OCI-LY1 (cell line): ENCODE results near the gene MRPL40.

Experiments
- H2AFZ ChIP-seq: fragments of 200-600 bp; sonication (generic), shearing (Covaris generic); 2 replicates; pipeline ENCODE4 v1.6.0; 2014; ENCODE audit warnings: antibody characterized with exemption, mild to moderate bottlenecking, low read length
- H3F3A ChIP-seq: fragments of 200-600 bp; sonication (generic), shearing (Covaris generic); 2 replicates; pipeline ENCODE4 v1.6.0; 2014; ENCODE audit warnings: mild to moderate bottlenecking, antibody characterized with exemption, low read length, moderate library complexity; ENCODE audit not compliant: insufficient read depth
- H3K27ac ChIP-seq: fragments of 200-600 bp; sonication (generic); 2 replicates; pipeline ENCODE4 v1.5.1; 2014; ENCODE audit warnings: low read length, mixed run types, mild to moderate bottlenecking, low read depth; ENCODE audit not compliant: poor library complexity, severe bottlenecking
- H3K27me3 ChIP-seq: fragments of 200-600 bp; sonication (generic); 2 replicates; pipeline ENCODE4 v1.6.0; 2014; ENCODE audit warnings: antibody characterized with exemption, mild to moderate bottlenecking, low read length, moderate library complexity; ENCODE audit not compliant: insufficient read depth
- H3K36me3 ChIP-seq: fragments of 200-600 bp; sonication (generic); 2 replicates; pipeline ENCODE4 v1.6.1; 2014; ENCODE audit warnings: mild to moderate bottlenecking, antibody characterized with exemption, low read length, moderate library complexity, mixed read lengths; ENCODE audit not compliant: insufficient read depth
- H3K4me1 ChIP-seq: fragments of 200-600 bp; sonication (generic); 2 replicates; pipeline ENCODE4 v1.5.1; 2014; ENCODE audit warnings: mild to moderate bottlenecking, low read length, moderate library complexity; ENCODE audit not compliant: insufficient read depth, severe bottlenecking
- H3K4me2 ChIP-seq: fragments of 200-600 bp; sonication (generic), shearing (Covaris generic); 2 replicates; pipeline ENCODE4 v1.6.1; 2014; ENCODE audit warnings: low read length
- H3K4me3 ChIP-seq: fragments of 200-600 bp; sonication (generic); 2 replicates; pipeline ENCODE4 v1.5.1; 2014; ENCODE audit warnings: low read length, low read depth, mild to moderate bottlenecking, mixed read lengths; ENCODE audit not compliant: poor library complexity, severe bottlenecking
- H3K79me2 ChIP-seq: fragments of 200-600 bp; shearing (Covaris generic); 2 replicates; pipeline ENCODE4 v1.6.1; 2016; ENCODE audit warnings: mixed run types, low read length, mixed read lengths; ENCODE audit not compliant: insufficient read depth
- H3K9ac ChIP-seq: fragments of 200-600 bp; sonication (generic), shearing (Covaris generic); 2 replicates; pipeline ENCODE4 v1.6.1; 2014; ENCODE audit warnings: mild to moderate bottlenecking, low read length, mixed read lengths
- H3K9me2 ChIP-seq: fragments of 200-600 bp; sonication (generic), shearing (Covaris generic); 2 replicates; pipeline ENCODE4 v1.6.1; 2014; ENCODE audit warnings: low read depth, mild to moderate bottlenecking, low read length, mixed read lengths
- H3K9me3 ChIP-seq: fragments of 200-600 bp; shearing (Covaris generic); 2 replicates; pipeline ENCODE4 v1.6.1; 2014; ENCODE audit warnings: low read length, mixed read lengths
- H4K20me1 ChIP-seq: fragments of 200-600 bp; sonication (generic), shearing (Covaris generic); 2 replicates; pipeline ENCODE4 v1.6.0; 2016; ENCODE audit warnings: mild to moderate bottlenecking, low read length; ENCODE audit not compliant: insufficient read depth
- CTCF ChIP-seq: fragments of 200-600 bp; sonication (generic), shearing (Covaris generic); IDR thresholded peaks from 2 replicates; pipeline ENCODE4 v1.5.1; 2017; ENCODE audit warnings: mild to moderate bottlenecking, antibody characterized with exemption, low read length, moderate library complexity, mixed read lengths
- EZH2 ChIP-seq: fragments of 200-600 bp; sonication (generic), shearing (Covaris generic); IDR thresholded peaks from 2 replicates; pipeline ENCODE4 v1.8.0; 2017; ENCODE audit warnings: borderline replicate concordance, mixed run types, mild to moderate bottlenecking, antibody characterized with exemption, low read length, moderate library complexity, mixed read lengths

Gene MRPL40

DNA sequence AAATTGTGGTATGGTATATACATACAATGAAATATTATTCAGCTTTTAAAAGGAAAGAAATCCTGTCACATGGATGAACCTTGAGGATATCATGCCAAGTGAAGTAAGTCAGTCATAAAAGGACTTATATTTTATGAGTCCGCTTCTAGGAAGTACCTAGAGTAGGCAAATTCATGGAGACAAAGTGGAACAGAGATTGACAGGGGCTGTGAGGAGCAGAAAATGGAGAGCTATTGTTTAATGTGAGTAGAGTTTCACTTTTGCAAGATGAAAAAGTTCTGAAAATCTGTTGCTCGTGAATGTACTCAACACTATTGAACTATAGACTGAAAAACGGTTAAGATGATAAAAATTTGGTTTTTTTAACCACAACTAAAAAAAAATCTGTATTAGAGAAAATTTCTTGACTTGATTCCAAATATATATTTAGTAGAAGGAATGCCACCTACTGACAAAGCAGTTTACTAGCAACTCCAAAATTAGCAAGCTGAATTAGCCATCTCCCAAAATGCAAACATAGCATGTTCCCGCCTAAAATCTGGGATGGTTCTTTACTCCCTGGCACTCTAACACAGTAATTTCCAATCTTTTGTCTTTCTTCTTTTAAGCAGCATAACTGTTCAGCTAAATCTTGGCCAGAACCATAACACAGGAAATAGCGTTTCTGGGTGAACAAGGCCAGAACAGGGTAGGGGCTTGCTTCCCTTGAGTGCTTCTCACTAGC lies 45.1 kb downstream of the MRPL40 start:
- Histone ChIP-seq H3K36me3 (peaks cover 35% of the 10 kb centered on the region), H3F3A (no peaks in the 10 kb centered on the region), H3K9me3 (no peaks in the 10 kb centered on the region), H3K79me2 (peaks cover 39% of the 10 kb centered on the region), H3K27me3 (no peaks in the 10 kb centered on the region), H3K4me2 (peak overlapping the region; percentile 99), H3K9me2 (no peaks in the 10 kb centered on the region), H2AFZ (no peak overlapping the region), H3K9ac (peak overlapping the region; percentile 83), H3K4me1 (peaks cover 22% of the 10 kb centered on the region), H4K20me1 (no peaks in the 10 kb centered on the region), H3K4me3 (peak overlapping the region; percentile 90), H3K27ac (peak overlapping the region; percentile 23)
- TF ChIP-seq EZH2 (no peak), CTCF (peak; percentile 45; the same call in 1 of the 2 replicates)

DNA sequence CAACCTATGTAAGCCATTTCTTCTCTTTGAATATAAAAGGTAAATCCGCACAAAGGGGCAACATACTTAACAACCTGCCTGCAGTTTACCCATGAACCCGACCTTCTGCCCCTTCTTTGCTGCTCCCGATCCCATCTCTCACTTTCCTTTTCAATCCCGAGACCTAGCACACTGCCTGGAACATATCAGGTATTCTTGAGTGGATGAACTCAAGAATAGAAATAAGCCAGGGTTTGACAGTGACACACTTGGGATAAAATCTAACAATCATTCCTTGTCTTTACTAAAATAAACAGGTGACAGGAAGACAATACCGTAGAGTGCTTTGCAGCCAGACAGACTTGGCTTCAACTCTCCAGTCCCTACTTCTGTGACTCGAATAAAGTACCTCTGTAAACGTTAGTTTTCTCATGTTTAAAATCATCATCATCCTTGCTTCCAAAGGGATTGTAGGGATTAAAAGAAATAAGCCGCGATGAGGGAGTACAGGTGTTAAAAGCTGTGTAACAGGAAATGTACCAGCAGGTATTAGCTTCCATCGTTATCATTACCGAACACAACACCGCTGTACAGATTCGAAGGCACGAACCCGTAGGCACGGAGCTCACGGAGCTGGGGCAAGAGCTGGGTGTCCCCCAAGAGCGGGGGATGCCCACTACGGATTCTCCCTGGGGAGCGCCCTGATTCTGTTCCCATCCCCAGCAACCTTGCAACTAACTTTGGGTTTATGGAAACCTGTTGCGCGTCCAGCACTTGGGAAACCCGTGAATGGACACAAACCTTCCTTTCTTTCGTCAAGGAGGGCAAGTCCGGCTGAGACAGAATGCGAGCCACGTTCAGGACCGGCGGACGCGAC lies 45.9 kb downstream of the MRPL40 start:
- TF ChIP-seq EZH2, result no peak
- no peaks in the 10 kb centered on the region for H3K9me3 ChIP-seq
- peak overlapping the region; percentile 99 for H3K4me2 ChIP-seq
- H3K4me3 ChIP-seq, result peak overlapping the region; percentile 90
- H2AFZ ChIP-seq, result no peak overlapping the region
- peaks cover 22% of the 10 kb centered on the region for H3K4me1 ChIP-seq
- peaks cover 39% of the 10 kb centered on the region for H3K79me2 ChIP-seq
- H3K27ac ChIP-seq, result peak overlapping the region; percentile 23
- no peaks in the 10 kb centered on the region for H4K20me1 ChIP-seq
- H3K27me3 ChIP-seq, result no peaks in the 10 kb centered on the region
- H3K36me3 ChIP-seq, result peaks cover 34% of the 10 kb centered on the region
- no peaks in the 10 kb centered on the region for H3K9me2 ChIP-seq
- peak overlapping the region; percentile 83 for H3K9ac ChIP-seq
- no peaks in the 10 kb centered on the region for H3F3A ChIP-seq

GRCh38 chr22:19478901-19479354 lies 46.6 kb downstream of the MRPL40 start, which contains the start of gene UFD1:
Gene UFD1 (minus strand): TSS chr22:19479193. CDS start chr22:19479085, 108 bp downstream.
- TF ChIP-seq CTCF, result no peak
- no peak for TF ChIP-seq EZH2
- peak within 1 kb of the TSS; percentile 83 for H3K9ac ChIP-seq
- H4K20me1 ChIP-seq, result no peaks in the 10 kb centered on the region
- H3K4me1 ChIP-seq, result peaks cover 22% of the 10 kb centered on the region
- peaks cover 34% of the 10 kb centered on the region for H3K36me3 ChIP-seq
- H3K27me3 ChIP-seq, result no peaks in the 10 kb centered on the region
- no peaks in the 10 kb centered on the region for H3K9me2 ChIP-seq
- peak within 1 kb of the TSS; percentile 90 for H3K4me3 ChIP-seq
- H3K79me2 ChIP-seq, result peaks cover 39% of the 10 kb centered on the region
- H3K27ac ChIP-seq, result peak within 1 kb of the TSS; percentile 82
- H2AFZ ChIP-seq, result no peak within 1 kb of the TSS; the same call in 1 of the 2 replicates
- H3K4me2 ChIP-seq, result peak within 1 kb of the TSS; percentile 99
- H3F3A ChIP-seq, result no peaks in the 10 kb centered on the region
- no peaks in the 10 kb centered on the region for H3K9me3 ChIP-seq
